ENCODE measurements around the gene MPDZ. TPM values are rescaled to one million over a fixed set of nuclear protein-coding genes. Genes with fewer than 3 reads are reported as not detected.

Gene MPDZ
- total and polyA plus RNA-seq, 2 of the 4 experiments (the other 2 are of a cell fraction): 18.8 to 39.3 TPM

DNA sequence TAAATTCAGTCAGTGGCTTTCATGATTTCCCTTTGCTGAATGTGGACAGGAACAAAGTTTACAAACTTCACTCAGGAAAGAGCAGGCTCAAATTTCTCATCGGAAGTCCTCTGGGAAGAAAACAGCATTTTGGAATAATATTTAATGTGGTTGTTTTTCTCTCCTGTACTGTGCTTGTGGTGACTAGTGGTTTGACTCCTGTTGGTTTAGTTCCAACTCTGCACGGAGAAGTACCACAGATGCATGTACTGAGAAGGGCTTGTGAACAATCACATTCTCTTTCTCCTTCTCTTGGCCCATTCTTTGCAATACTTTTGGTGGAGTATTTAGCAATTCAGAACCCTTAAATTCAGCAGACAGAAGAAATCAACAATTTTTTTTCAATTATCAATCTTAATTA is 13.3 kb downstream of the MPDZ start:
- Histone ChIP-seq H2AFZ (replicated peaks; ENCODE audit: low read length, poor library complexity) (no peak overlapping the region), H3K36me3 (ENCODE audit: control insufficient read depth, insufficient read depth, low read length) (peaks cover 3% of the 10 kb centered on the region), H3K4ac (ENCODE audit: low read depth, low read length) (no peak overlapping the region), H3K27ac (ENCODE audit: insufficient read depth, low read length) (no peak overlapping the region), H3K9ac (ENCODE audit: low read depth, low read length) (no peak overlapping the region), H4K91ac (ENCODE audit: insufficient read depth, low read depth, low read length) (no peak overlapping the region), H4K8ac (ENCODE audit: low read depth in 2 of 2, low read length in 2 of 2) (no peak overlapping the region), H3K4me2 (ENCODE audit: low read depth, low read length) (no peak overlapping the region), H3K14ac (replicated peaks; ENCODE audit: low read depth, low read length) (no peak overlapping the region), H3K27me3 (ENCODE audit: control insufficient read depth, insufficient read depth, low read length) (no peaks in the 10 kb centered on the region), H2BK5ac (ENCODE audit: low read depth, low read length, poor library complexity, severe bottlenecking) (no peak overlapping the region), H2BK120ac (ENCODE audit: low read depth, low read length) (no peak overlapping the region), H3K23ac (ENCODE audit: low read depth, low read length) (no peak overlapping the region), H3K4me1 (ENCODE audit: control insufficient read depth, insufficient read depth, low read length) (peaks cover 2% of the 10 kb centered on the region; the same call in 1 of the 2 replicates), H4K5ac (ENCODE audit: low read depth, low read length) (no peak overlapping the region), H3K79me1 (ENCODE audit: low read depth in 1 of 2, low read length in 2 of 2) (peaks cover 19 to 42% of the 10 kb centered on the region in 2 experiments), H3K9me1 (ENCODE audit: insufficient read depth, low read length) (no peaks in the 10 kb centered on the region), H4K20me1 (ENCODE audit: insufficient read depth, low read length) (peaks cover 19% of the 10 kb centered on the region), H3K56ac (ENCODE audit: extremely low read depth, insufficient read depth, low read length) (no peak overlapping the region), H2BK20ac (ENCODE audit: low read depth, low read length) (no peak overlapping the region), H3K4me3 (ENCODE audit: insufficient read depth, low read depth, low read length) (no peak overlapping the region), H2AK9ac (replicated peaks; ENCODE audit: low read depth, low read length, poor library complexity) (no peak overlapping the region), H3K9me3 (ENCODE audit: control insufficient read depth, insufficient read depth, low read length) (peaks cover 2% of the 10 kb centered on the region; the same call in 1 of the 2 replicates), H2AK5ac (ENCODE audit: low read depth, low read length) (no peak overlapping the region), H3K18ac (ENCODE audit: low read depth, low read length) (no peak overlapping the region), H2BK15ac (ENCODE audit: low read depth, low read length) (no peak overlapping the region)
- BruUV-seq (replicated peaks): no TSS peak
- TF ChIP-seq MAFK (IDR thresholded peaks at IDR 0.05; ENCODE audit: low read depth, low read length): no peak
- TF ChIP-seq RAD21 (IDR thresholded peaks at IDR 0.05; ENCODE audit: low read length): no peak
- no peak for TF ChIP-seq CHD1 (IDR thresholded peaks at IDR 0.05; ENCODE audit: low read depth, low read length)
- TF ChIP-seq, protein P1, sequence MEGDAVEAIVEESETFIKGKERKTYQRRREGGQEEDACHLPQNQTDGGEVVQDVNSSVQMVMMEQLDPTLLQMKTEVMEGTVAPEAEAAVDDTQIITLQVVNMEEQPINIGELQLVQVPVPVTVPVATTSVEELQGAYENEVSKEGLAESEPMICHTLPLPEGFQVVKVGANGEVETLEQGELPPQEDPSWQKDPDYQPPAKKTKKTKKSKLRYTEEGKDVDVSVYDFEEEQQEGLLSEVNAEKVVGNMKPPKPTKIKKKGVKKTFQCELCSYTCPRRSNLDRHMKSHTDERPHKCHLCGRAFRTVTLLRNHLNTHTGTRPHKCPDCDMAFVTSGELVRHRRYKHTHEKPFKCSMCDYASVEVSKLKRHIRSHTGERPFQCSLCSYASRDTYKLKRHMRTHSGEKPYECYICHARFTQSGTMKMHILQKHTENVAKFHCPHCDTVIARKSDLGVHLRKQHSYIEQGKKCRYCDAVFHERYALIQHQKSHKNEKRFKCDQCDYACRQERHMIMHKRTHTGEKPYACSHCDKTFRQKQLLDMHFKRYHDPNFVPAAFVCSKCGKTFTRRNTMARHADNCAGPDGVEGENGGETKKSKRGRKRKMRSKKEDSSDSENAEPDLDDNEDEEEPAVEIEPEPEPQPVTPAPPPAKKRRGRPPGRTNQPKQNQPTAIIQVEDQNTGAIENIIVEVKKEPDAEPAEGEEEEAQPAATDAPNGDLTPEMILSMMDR (conservative IDR thresholded peaks at IDR 0.05; ENCODE audit: low read depth, low read length): no peak
- TF ChIP-seq MXI1 (IDR thresholded peaks at IDR 0.05; ENCODE audit: borderline replicate concordance, low read depth, low read length): no peak
- no peak for TF ChIP-seq NFE2L2 (IDR thresholded peaks at IDR 0.05; ENCODE audit: low read depth, low read length)
- ChIA-PET CTCF (no interaction called here), POLR2A (ENCODE audit: unreplicated experiment) (no interaction called here)
- DNase-seq: peak; percentile 61
- intact Hi-C loops (cut with micrococcal nuclease) (no loop called here), in situ Hi-C loops (cut with MboI; ENCODE audit: low sequenced_read_pairs) (no loop called here), dilution Hi-C loops (cut with HindIII; ENCODE audit: low sequenced_read_pairs, unreplicated experiment) (no loop called here)
- no CpG with 5 or more reads among the region's 2 CpGs for WGBS, 2 experiments (ENCODE audit: extremely low coverage in 2 of 2, insufficient read length in 1 of 2)
- ATAC-seq (ENCODE audit: low read depth): peak; percentile 42; the same call in 1 of the 2 replicates
